Measurements from ENCODE around the gene PCDHA8. TPM values are rescaled to one million over a fixed set of nuclear protein-coding genes. Genes with fewer than 3 reads are reported as not detected.

Gene PCDHA8
- total and polyA plus RNA-seq, 12 donors: 0.04 to 0.13 TPM; not detected in 10

Other genes with a start within 250 kb of the PCDHA8 start
- 100 to 1,000 TPM in 1 of 10 donors, 10 to 100 TPM in 9; 10.8 to 137 (median 20.3) TPM for gene CD14, start 208.0 kb upstream of the PCDHA8 start, total RNA-seq
- gene CD14, start 208.0 kb upstream of the PCDHA8 start, polyA plus RNA-seq: 10 to 100 TPM; 14.0 to 30.1 TPM
- 1 to 10 TPM; 1.6 to 5.2 (median 3.2) TPM for gene TMCO6, start 201.7 kb upstream of the PCDHA8 start, total RNA-seq
- 1 to 10 TPM; 6.2 to 7.9 TPM for gene TMCO6, start 201.7 kb upstream of the PCDHA8 start, polyA plus RNA-seq
- 100 to 1,000 TPM in 9 of 10 donors, 10 to 100 TPM in 1; 96.8 to 150 (median 119) TPM for gene NDUFA2, start 193.6 kb upstream of the PCDHA8 start, total RNA-seq
- gene NDUFA2, start 193.6 kb upstream of the PCDHA8 start, polyA plus RNA-seq: 100 to 1,000 TPM; 291 to 569 TPM
- gene IK, start 193.4 kb upstream of the PCDHA8 start, total RNA-seq: 10 to 100 TPM; 67.5 to 88.5 (median 74.3) TPM
- gene IK, start 193.4 kb upstream of the PCDHA8 start, polyA plus RNA-seq: 10 to 100 TPM; 43.0 to 77.7 TPM
- gene WDR55, start 176.3 kb upstream of the PCDHA8 start, total RNA-seq: 10 to 100 TPM; 10.5 to 14.5 (median 12.2) TPM
- gene WDR55, start 176.3 kb upstream of the PCDHA8 start, polyA plus RNA-seq: 10 to 100 TPM; 12.2 to 15.7 TPM
- gene DND1, start 167.6 kb upstream of the PCDHA8 start, total RNA-seq: under 1 TPM in 9 of 10 donors, not detected in 1; 0.17 to 0.60 (median 0.30) TPM
- gene DND1, start 167.6 kb upstream of the PCDHA8 start, polyA plus RNA-seq: 1 to 10 TPM in 1 of 2 donors, under 1 TPM in 1; 0.81 to 2.0 TPM
- gene HARS1, start 149.8 kb upstream of the PCDHA8 start, total RNA-seq: 10 to 100 TPM; 30.3 to 41.8 (median 35.8) TPM
- 10 to 100 TPM; 52.7 to 53.2 TPM for gene HARS1, start 149.8 kb upstream of the PCDHA8 start, polyA plus RNA-seq
- gene HARS2, start 149.7 kb upstream of the PCDHA8 start, total RNA-seq: 10 to 100 TPM; 23.3 to 37.3 (median 30.0) TPM
- gene HARS2, start 149.7 kb upstream of the PCDHA8 start, polyA plus RNA-seq: 10 to 100 TPM; 19.2 to 24.9 TPM
- gene ZMAT2, start 140.7 kb upstream of the PCDHA8 start, total RNA-seq: 10 to 100 TPM; 27.9 to 41.4 (median 33.6) TPM
- gene ZMAT2, start 140.7 kb upstream of the PCDHA8 start, polyA plus RNA-seq: 10 to 100 TPM; 48.7 to 73.4 TPM
- under 1 TPM in 1 of 10 donors, not detected in 9; 0.09 TPM for gene PCDHA1, start 55.0 kb upstream of the PCDHA8 start, total RNA-seq
- under 1 TPM in 1 of 2 donors, not detected in 1; 0.07 TPM for gene PCDHA1, start 55.0 kb upstream of the PCDHA8 start, polyA plus RNA-seq
- under 1 TPM in 2 of 10 donors, not detected in 8; 0.07 to 0.17 TPM for gene PCDHA2, start 46.3 kb upstream of the PCDHA8 start, total RNA-seq
- gene PCDHA2, start 46.3 kb upstream of the PCDHA8 start, polyA plus RNA-seq: not detected
- gene PCDHA3, start 40.1 kb upstream of the PCDHA8 start, total RNA-seq: under 1 TPM in 6 of 10 donors, not detected in 4; 0.07 to 0.17 (median 0.11) TPM
- gene PCDHA3, start 40.1 kb upstream of the PCDHA8 start, polyA plus RNA-seq: under 1 TPM in 1 of 2 donors, not detected in 1; 0.03 TPM
- gene PCDHA4, start 34.1 kb upstream of the PCDHA8 start, total RNA-seq: under 1 TPM in 7 of 10 donors, not detected in 3; 0.07 to 0.21 (median 0.08) TPM
- gene PCDHA4, start 34.1 kb upstream of the PCDHA8 start, polyA plus RNA-seq: under 1 TPM in 1 of 2 donors, not detected in 1; 0.01 TPM
- gene PCDHA5, start 19.6 kb upstream of the PCDHA8 start, total RNA-seq: under 1 TPM in 4 of 10 donors, not detected in 6; 0.07 to 0.11 (median 0.08) TPM
- not detected for gene PCDHA5, start 19.6 kb upstream of the PCDHA8 start, polyA plus RNA-seq
- under 1 TPM in 3 of 10 donors, not detected in 7; 0.14 to 0.31 (median 0.18) TPM for gene PCDHA6, start 13.2 kb upstream of the PCDHA8 start, total RNA-seq
- not detected for gene PCDHA6, start 13.2 kb upstream of the PCDHA8 start, polyA plus RNA-seq
- gene PCDHA7, start 6.9 kb upstream of the PCDHA8 start, total RNA-seq: under 1 TPM in 3 of 10 donors, not detected in 7; 0.07 to 0.15 (median 0.11) TPM
- gene PCDHA7, start 6.9 kb upstream of the PCDHA8 start, polyA plus RNA-seq: under 1 TPM in 1 of 2 donors, not detected in 1; 0.01 TPM
- gene PCDHA9, start 7.2 kb downstream of the PCDHA8 start, total RNA-seq: under 1 TPM in 4 of 10 donors, not detected in 6; 0.05 to 0.15 (median 0.07) TPM
- gene PCDHA9, start 7.2 kb downstream of the PCDHA8 start, polyA plus RNA-seq: not detected
- under 1 TPM in 7 of 10 donors, not detected in 3; 0.02 to 0.37 (median 0.07) TPM for gene PCDHA10, start 14.7 kb downstream of the PCDHA8 start, total RNA-seq
- under 1 TPM in 1 of 2 donors, not detected in 1; under 0.01 TPM for gene PCDHA10, start 14.7 kb downstream of the PCDHA8 start, polyA plus RNA-seq
- under 1 TPM in 1 of 10 donors, not detected in 9; 0.07 TPM for gene PCDHA11, start 27.8 kb downstream of the PCDHA8 start, total RNA-seq
- gene PCDHA11, start 27.8 kb downstream of the PCDHA8 start, polyA plus RNA-seq: not detected
- under 1 TPM in 1 of 10 donors, not detected in 9; 0.11 TPM for gene PCDHA12, start 34.1 kb downstream of the PCDHA8 start, total RNA-seq
- under 1 TPM in 1 of 2 donors, not detected in 1; 0.01 TPM for gene PCDHA12, start 34.1 kb downstream of the PCDHA8 start, polyA plus RNA-seq
- gene PCDHA13, start 40.9 kb downstream of the PCDHA8 start, total RNA-seq: not detected
- not detected for gene PCDHA13, start 40.9 kb downstream of the PCDHA8 start, polyA plus RNA-seq
- under 1 TPM in 6 of 10 donors, not detected in 4; 0.05 to 0.18 (median 0.09) TPM for gene PCDHAC1, start 85.1 kb downstream of the PCDHA8 start, total RNA-seq
- not detected for gene PCDHAC1, start 85.1 kb downstream of the PCDHA8 start, polyA plus RNA-seq
- 1 to 10 TPM in 2 of 10 donors, under 1 TPM in 7, not detected in 1; 0.12 to 1.6 (median 0.34) TPM for gene PCDHAC2, start 125.3 kb downstream of the PCDHA8 start, total RNA-seq
- gene PCDHAC2, start 125.3 kb downstream of the PCDHA8 start, polyA plus RNA-seq: under 1 TPM in 1 of 2 donors, not detected in 1; 0.04 TPM
- gene PCDHB1, start 210.2 kb downstream of the PCDHA8 start, total RNA-seq: not detected
- gene PCDHB1, start 210.2 kb downstream of the PCDHA8 start, polyA plus RNA-seq: not detected